ENCODE data around the gene PRKN.

- TF ChIP-seq CTCF (IDR thresholded peaks at IDR 0.05; ENCODE audit: poor library complexity) (no peak), EZH2 (IDR thresholded peaks at IDR 0.05; ENCODE audit: borderline replicate concordance) (no peak)
Measured at GRCh38 chr6:162726947-162727321, 632 bp downstream of the PRKN start.
